Activated CD8-positive, alpha-beta memory T cell treated with anti-CD3 and anti-CD28 coated beads for 48 hours (primary cell): ENCODE measurements around the gene HSD17B1.

ENCODE experiments used
- DNase-seq, 3 experiments: peaks; one replicate each; pipeline ENCODE4 v3.0.0-alpha.2; 2020; ENCODE audit warnings: low read depth in 2 of 3, low spot score in 2 of 3

The HSD17B1 gene

DNA sequence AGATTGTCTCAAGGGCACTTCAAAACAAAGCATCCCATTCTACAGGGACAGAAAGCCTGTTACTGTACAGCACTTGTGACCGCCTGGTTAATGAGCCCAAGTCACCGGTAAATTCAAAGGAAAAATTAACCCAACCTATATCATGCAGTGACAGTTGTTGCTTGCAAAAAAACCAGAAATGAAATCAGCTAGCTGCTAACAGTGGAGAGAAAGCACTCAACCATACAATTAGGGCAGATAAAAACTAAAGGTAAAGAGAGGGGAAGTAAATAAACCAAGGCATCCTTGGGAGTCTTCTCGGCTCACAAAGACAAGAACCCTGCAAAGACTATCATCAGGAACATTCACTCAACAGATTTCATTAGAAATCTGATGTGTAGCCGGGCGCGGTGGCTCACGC, 50.6 kb downstream of the HSD17B1 start:
- no peak for DNase-seq
